ENCODE data around the gene IFNL2.

DNA sequence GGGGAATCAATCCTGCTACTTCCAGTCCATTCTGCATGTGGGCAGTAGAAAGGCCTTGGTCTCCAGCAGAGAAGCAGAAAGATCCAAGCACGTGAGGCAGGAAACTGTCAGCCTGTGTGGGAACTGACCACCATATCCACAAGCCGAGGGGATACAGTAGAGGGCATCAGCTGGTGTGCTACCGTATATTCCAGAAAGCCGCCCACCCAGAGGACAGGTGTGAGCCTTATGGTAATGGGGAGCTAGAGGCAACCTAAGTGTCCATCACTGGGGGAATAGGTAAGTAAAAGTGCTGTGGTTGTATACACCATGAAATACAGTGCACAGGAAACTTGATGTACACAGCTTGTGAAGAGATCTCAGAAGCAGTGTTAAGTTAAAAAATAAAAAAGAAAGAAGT is 25.2 kb downstream of the IFNL2 start:
- no peak for TF ChIP-seq EZH2 (IDR thresholded peaks at IDR 0.05)
- no peak for TF ChIP-seq POLR2AphosphoS5 (IDR thresholded peaks at IDR 0.05; ENCODE audit: borderline replicate concordance, low read depth, low read length)
- TF ChIP-seq FOXP2 (optimal IDR thresholded peaks at IDR 0.05; ENCODE audit: control extremely low read depth, extremely low read length, insufficient read depth): no peak
